OCI-M1 (cell line): Measurements from ENCODE around the gene GIMAP2.
A peak's percentile ranks its signal among the peaks of the same experiment; 100 is the strongest.
"Not testable (repeated sequence)": the region's sequence is repeated elsewhere in the genome, so short reads cannot be mapped to it uniquely, and the experiment has no call there.

ENCODE experiments used
- DNase-seq: peaks from one replicate; lab custom pipeline; 2025; lab: John Stamatoyannopoulos, UW

GIMAP2 gene

DNA sequence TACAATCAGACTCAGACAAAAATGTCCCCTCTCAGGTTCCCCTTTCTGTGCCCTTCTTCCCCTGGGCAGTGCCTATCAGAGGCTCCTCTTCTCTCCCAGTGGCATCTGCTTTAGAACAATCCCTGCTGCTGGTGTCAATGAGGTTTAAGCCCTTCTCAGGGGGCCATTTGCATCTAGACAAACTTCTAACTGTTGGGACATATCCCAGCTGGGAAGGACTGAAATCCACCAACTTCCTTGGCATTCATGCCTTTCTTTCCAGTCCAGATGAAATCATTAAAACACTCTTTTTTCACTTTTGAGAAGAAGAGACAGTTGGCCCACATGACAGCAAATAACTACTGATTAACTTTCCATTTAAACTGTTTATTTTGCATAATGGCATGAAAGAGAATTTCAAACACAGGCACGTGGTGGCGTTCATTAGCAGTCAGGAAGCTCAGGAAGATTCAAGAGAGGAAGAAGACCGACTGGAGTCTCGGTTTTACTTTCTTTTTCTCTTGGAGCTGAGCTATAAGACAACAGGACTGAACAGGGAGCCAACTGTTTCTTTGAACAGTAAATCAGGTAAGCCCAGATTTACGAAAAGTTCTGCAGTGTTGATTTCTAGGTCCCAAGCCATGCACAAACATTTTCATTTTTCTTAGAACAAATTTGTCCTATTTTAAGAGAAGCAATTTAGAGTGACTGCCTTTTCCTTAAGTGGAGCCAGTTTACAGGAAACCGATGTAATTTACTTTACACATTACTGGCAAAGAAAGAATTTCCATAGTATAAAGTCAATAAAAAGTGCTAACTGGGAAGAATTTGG lies at the start of gene GIMAP2:
TSS of gene GIMAP2 (plus strand) at position 488 of the 811 bp plus-strand sequence. CDS start 1,354 bp downstream, outside the sequence.
- peak; percentile 83 for DNase-seq

- DNase-seq: no peak
Measured at GRCh38 chr7:150641854-150642253, 43.7 kb upstream of the GIMAP2 start.

- DNase-seq: no peak
Measured at GRCh38 chr7:150642926-150643325, 42.6 kb upstream of the GIMAP2 start.

DNA sequence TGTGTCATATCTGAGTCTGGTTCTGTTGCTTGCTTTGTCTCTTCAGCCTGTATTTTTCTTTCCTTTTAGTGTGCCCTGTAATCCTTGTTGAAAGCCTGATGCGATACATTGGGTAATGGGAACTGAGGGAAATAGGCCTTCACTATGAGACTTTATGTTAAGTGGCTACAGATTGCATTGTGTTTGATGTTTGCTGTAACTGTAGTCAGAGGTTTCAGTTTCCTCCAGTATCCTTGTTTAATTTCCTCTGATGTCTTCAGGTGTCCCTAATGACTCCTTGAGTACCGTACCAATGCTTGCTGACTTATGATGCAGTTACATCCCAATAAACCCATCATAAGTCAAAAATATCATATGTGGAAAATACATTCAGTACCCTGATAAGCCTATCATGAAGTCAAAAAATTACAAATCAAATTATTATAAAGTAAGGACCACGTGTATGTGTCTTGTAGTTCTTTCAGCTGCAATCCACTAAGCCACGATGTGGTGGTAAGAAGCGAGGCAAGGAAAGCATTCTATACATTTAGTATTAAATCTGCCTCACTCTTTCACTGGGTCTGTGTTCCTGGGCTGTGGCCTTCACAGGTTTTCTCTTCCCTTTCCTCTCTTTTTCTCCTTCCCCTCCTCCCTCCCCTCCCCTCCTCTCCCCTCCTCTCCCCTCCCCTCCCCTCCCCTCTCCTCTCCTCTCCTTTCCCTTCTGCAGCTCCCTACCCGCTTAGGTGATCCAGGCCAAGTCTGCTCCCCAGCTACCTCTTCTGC lies 40.1 kb upstream of the GIMAP2 start:
- DNase-seq: no peak

DNA sequence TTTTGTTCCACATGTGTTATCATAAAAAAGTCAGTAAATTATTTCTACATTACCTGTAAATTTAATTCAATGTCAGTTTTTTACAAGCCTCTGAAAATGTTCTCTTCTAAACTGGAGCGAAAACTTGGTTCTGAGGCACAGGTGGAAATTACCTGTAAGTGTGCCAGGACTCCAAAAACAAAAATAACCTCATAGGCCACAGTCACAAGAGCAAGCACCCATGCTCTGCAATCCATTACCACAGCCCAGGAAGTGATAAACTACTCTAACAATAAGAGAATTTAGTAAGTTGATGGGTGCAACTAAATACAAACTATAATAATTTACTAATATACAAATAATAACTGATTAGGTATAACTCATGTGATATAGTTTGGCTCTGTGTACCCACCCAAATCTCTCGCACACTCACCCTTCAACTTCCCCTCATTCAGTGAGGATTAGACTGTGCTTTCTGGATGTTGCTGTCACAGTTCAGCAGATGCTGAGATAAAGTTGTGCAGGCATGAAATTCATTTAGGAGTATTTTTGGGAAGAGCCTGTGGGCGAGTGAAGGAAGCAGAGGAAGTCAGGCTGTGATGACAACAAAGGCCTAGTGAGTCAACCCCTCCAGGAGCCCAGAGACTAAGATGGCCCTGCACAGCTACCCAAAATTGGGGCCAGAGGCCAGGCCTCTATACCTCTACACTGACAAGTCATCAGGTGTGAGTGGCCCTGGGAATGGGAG lies 37.0 kb upstream of the GIMAP2 start:
- no peak for DNase-seq

DNA sequence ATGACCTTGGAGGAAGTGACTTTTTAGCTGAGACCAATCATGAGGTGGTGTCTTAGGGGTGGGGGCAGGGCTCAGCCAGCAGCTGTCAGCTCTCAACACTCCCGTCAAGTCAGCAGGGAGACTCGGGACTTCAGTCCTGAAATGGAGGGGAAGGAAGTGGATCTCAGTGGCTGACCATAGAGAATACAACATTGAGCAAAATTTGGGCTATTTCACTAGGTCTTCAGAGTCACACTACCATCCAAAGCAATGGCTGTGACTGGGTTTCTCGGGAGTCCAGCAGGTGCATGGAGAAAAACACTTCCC lies 36.5 kb upstream of the GIMAP2 start:
- DNase-seq: no peak

DNA sequence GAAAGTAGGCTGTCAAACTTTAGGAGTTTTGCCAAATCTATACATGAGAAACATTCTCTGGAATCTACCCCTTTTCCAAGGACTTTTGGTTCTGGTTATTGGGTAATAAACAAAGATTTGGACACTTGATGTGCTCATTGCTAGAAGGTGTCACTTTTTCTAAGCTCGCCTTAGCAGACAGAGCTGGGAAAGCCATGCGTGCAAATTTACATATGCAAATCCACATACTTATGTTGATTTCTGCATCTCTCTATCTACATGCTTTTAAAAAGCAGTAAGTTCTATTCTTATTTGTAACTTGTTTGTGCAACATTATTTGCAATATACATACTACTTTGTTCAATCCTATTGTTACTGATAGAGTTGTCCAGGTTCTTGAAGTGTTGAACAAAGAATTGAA lies 30.8 kb upstream of the GIMAP2 start:
- DNase-seq: no peak

DNA sequence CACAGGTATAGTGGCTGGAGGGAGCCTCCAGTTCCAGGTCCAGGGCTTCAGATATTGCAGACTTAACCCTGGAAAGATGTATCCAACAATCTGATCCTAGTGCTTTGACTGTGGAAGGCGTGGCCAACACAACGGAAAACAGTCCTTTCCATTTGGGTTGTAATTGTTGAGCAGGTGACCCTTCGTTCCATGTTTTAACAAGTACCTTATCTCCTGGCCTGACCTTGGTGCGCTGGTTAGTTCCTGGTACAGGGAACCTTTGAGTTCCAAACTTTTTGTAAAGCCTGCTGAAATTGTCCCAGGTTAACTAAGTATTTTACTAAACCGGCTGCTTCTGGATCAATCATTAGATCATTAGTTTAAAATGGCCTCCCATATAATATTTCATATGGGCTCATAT lies 29.5 kb upstream of the GIMAP2 start:
- DNase-seq: no peak

GRCh38 chr7:150657526-150657925 lies 28.0 kb upstream of the GIMAP2 start:
- DNase-seq: no peak

DNA sequence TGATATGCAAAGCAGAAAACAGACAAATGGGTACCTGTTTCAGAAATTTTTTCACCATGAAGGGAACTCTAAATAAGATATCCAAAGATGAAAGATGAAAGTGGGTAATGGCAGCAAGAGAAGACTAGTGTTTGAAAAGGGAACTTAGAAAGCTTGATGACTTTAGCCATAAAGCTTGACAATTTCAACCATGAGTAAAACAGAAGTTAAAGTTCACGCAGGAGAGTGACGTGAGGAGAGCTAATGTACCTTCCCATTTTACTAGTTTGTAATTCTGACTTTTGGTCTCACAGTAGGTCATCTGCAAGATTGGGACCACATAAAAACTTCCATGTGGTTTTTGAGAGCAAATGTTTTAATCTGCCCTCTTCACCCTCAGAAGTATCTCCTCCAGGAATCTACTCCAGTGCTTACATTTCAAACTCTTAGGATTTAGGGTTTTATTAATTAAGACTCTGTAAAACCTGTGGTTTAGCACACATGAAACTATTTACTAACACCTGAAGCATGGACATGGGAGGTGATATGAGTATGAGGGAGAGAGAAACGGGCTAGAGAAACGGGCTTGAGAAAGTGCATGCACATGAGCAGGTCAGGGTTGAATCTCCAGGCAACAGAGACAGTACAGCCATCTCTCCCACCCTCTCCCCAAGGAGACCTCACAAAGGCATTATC lies 24.4 kb upstream of the GIMAP2 start:
- DNase-seq: no peak

- DNase-seq: not testable (repeated sequence)
Measured at GRCh38 chr7:150662821-150663220, 22.7 kb upstream of the GIMAP2 start.

DNA sequence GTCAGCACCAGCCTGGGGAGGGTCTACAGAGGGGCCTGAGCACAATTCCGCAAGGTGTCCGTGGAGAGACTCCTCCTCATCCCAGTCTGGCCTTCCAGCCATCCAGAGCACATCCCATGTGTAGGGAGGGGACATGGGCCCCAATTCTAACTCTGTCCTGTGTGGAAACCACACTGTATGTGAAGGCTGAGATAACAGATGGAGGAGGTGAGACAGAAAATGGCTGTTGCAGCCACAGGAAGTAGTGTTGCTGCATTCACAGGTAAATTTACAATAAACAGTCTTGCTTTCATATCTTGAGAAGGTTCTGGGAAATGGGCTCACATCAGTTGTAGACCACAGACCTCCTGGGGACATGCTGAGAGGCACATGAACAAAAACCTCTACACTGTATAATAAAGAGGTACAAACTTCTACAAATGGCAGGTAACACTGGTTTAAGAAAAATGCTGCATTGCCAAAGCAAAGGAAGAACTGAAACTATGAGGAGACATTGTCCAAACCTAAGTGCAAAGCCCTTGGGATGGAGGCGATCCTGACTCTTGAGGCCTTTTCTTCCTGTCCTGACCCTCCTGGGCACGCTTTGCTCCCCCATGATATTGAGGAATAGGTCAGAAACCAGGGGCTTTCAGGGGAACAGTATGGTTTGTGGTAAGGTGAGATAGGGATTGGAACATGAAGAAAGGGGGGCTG lies 21.6 kb upstream of the GIMAP2 start:
- no peak for DNase-seq

GRCh38 chr7:150665089-150665748 lies 20.3 kb upstream of the GIMAP2 start:
- DNase-seq: no peak

DNA sequence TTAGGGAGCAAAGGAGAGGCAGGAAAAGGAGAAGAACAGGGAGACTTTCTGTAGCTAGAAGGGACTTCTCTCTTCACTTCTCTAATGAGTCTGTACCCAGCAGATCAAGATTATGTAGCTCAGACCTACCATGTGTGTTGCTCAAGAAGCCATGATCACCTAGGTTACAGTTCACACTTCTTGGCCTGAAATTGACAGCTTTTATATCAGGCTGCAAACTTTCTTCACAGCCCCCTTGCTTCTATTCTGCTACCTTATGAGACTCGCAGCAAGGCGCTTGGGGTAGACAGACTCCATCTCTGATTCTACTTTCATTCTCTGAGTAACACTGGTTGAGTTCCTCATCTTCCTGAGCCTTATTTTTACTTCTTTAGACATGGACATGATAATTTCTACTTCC lies 19.6 kb upstream of the GIMAP2 start:
- DNase-seq: peak; percentile 1

DNA sequence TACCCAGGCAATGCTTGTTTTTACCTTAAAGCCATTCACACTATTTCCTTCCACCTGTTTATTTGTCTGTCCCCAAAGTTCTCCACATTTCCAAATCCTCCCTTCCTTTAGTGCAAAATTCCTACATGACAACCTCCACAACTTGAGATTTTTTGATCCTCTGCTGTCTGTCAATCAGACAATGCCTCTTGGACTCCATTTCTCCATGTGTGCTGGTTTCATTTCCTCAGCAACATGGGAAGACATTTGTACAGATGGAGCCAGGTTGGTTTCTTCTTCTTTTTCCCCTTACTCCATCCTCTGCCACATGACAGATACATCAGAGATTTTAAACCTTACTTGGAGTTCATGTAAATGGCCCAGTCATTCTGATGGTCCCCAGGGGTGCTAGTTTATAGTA lies 19.1 kb upstream of the GIMAP2 start:
- no peak for DNase-seq

DNA sequence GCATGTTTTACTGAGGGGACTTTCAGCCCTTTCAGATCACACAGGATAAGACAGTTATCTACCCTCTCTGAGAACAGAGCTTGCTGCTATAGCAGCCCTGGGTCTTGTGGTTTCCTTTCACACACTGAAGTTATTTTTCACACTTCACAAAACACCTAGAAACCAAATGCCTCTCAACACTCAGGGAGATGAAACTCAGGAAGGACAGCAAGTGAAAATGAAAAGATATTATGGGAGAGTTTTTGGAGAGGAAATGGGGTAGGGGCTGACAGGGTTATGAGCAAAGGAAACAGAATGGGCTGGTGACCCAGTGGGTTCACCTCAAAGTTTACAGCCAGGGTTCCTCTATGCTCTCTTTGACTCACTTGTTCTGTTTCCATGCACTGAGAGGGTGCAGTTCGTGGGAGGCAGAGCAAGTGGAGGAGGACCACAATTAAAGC lies 17.0 kb upstream of the GIMAP2 start:
- DNase-seq: no peak

GRCh38 chr7:150668977-150669376 lies 16.5 kb upstream of the GIMAP2 start:
- DNase-seq: no peak

DNA sequence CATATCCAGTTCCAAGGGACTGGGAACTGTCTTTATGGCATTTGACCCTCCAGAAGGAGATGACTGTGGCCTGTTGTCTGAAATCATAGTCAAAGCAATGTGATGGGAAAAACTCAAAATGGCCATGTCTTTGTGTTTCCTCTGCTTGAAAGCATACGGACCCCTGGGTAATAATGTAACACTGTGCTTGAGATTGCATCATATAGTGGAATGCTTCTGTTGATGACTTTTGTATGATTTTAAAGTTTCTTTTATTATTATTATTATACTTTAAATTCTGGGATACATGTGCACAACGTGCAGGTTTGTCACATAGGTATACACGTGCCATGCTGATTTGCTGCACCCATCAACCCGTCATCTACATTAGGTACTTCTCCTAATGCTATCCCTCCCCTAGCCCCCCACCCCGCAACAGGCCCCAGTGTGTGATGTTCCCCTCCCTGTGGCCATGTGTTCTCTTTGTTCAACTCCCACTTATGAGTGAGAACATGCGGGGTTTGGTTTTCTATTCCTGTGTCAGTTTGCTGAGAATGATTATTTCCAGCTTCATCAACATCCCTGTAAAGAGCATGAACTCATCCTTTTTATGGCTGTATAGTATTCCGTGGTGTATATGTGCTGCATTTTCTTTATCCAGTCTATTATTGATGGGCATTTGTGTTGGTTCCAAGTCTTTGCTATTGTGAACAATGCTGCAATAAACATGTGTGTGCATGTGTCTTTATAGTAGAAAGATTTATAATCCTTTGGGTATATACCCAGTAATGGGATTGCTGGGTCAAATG lies 13.5 kb upstream of the GIMAP2 start:
- DNase-seq: not testable (repeated sequence)

DNA sequence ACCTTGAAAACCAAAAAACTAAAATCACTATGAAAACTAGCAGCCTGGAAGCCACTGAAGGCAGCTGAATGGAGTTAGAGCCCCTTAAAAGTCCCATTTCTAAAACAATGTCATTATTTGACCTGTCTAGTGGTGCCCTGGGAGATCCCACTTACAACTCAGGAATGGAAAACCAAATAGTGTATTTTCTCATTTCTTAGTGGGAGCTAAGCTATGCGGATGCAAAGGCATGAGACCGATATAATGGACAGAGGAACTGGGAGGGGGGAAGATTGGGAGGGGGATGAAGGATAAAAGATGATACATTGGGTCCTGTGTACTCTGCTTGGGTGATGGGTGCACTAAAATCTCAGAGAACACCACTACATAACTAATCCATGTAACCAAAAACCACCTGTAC lies 9.8 kb upstream of the GIMAP2 start:
- DNase-seq: no peak

DNA sequence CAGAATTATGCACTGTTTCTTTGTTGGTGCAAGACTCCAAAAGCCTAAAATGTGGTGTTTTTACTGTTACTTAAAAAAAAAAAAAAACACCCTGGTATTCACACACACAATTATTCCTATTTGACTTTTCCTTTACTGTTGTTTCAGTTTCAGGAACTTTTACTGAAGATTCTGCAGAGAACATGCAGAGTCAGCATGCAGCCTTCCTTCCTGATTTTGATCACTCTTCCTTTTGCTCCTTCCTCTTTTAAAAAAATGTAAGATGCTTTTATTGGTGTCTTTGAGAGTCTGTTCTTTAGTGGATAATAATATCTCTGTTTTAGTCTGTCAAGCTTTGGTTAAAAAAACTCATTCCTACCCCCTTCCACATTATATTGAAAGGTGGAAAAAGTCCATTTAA lies 9.2 kb upstream of the GIMAP2 start:
- peak; percentile 50 for DNase-seq
